SU-DHL-6 (cell line): Measurements from ENCODE around the gene OLIG1.

ENCODE experiments used
- H2AFZ ChIP-seq: fragments of 200-600 bp; sonication (generic); 2 replicates; pipeline ENCODE4 v1.6.1; 2014; ENCODE audit warnings: low read depth, mild to moderate bottlenecking, moderate library complexity, mixed read lengths, antibody characterized with exemption, low read length; ENCODE audit not compliant: severe bottlenecking
- H3F3A ChIP-seq: fragments of 200-600 bp; shearing (Covaris generic); 2 replicates; pipeline ENCODE4 v1.6.0; 2016; ENCODE audit warnings: antibody characterized with exemption, mild to moderate bottlenecking; ENCODE audit not compliant: insufficient read depth
- H3K27ac ChIP-seq: fragments of 200-600 bp; sonication (generic); 2 replicates; pipeline ENCODE4 v1.5.1; 2016; ENCODE audit warnings: low read depth, mild to moderate bottlenecking, low read length, moderate library complexity, mixed read lengths
- H3K27me3 ChIP-seq: fragments of 200-600 bp; sonication (generic), shearing (Covaris generic); 2 replicates; pipeline ENCODE4 v1.6.0; 2014; ENCODE audit warnings: mild to moderate bottlenecking, low read length
- H3K36me3 ChIP-seq: fragments of 200-600 bp; sonication (generic); 2 replicates; pipeline ENCODE4 v1.6.1; 2014; ENCODE audit warnings: mild to moderate bottlenecking, low read length, mixed read lengths
- H3K4me2 ChIP-seq: fragments of 300-600, 200-600 bp; shearing (Covaris generic), sonication (generic); 2 replicates; pipeline ENCODE4 v1.6.0; 2014; ENCODE audit warnings: low read length, low read depth, mild to moderate bottlenecking; ENCODE audit not compliant: poor library complexity, severe bottlenecking
- H3K4me3 ChIP-seq: fragments of 200-600 bp; sonication (generic); 2 replicates; pipeline ENCODE4 v1.5.1; 2014; ENCODE audit warnings: antibody characterized with exemption, low read length, mild to moderate bottlenecking, mixed read lengths; ENCODE audit not compliant: insufficient read depth, poor library complexity, severe bottlenecking
- H3K79me2 ChIP-seq: fragments of 200-600 bp; sonication (generic); 2 replicates; pipeline ENCODE4 v1.6.1; 2014; ENCODE audit warnings: mild to moderate bottlenecking, low read length, moderate library complexity; ENCODE audit not compliant: insufficient read depth
- H3K9ac ChIP-seq: fragments of 200-600 bp; sonication (generic); 2 replicates; pipeline ENCODE4 v1.7.0; 2014; ENCODE audit warnings: mild to moderate bottlenecking, low read length
- H3K9me2 ChIP-seq: fragments of 200-600 bp; sonication (generic); replicated peaks from 2 replicates; pipeline ENCODE4 v1.6.1; 2014; ENCODE audit warnings: low read length; ENCODE audit not compliant: insufficient read depth
- H3K9me3 ChIP-seq: fragments of 200-600 bp; sonication (generic); 2 replicates; pipeline ENCODE4 v1.6.1; 2014; ENCODE audit warnings: low read length, mixed read lengths; ENCODE audit not compliant: insufficient read depth
- H4K20me1 ChIP-seq: fragments of 200-600 bp; sonication (generic); 2 replicates; pipeline ENCODE4 v1.6.1; 2014; ENCODE audit warnings: low read depth, mild to moderate bottlenecking, antibody characterized with exemption, low read length, moderate library complexity, mixed read lengths
- CTCF ChIP-seq: fragments of 200-600 bp; sonication (generic); IDR thresholded peaks from one replicate; pipeline ENCODE4 v1.5.1; 2017; ENCODE audit warnings: antibody characterized with exemption, mild to moderate bottlenecking, low read length, moderate library complexity; ENCODE audit not compliant: insufficient read depth, poor library complexity, severe bottlenecking
- EZH2phosphoT487 ChIP-seq: fragments of 200-600 bp; sonication (generic), shearing (Covaris generic); conservative IDR thresholded peaks from 2 replicates; pipeline ENCODE4 v1.6.1; 2018; ENCODE audit warnings: mild to moderate bottlenecking, antibody characterized with exemption, low read length, moderate library complexity, mixed read lengths

Gene OLIG1

GRCh38 chr21:33059380-33059841 is 10.5 kb upstream of the OLIG1 start:
- Histone ChIP-seq H3K4me3 (no peak overlapping the region), H3K27ac (no peak overlapping the region), H4K20me1 (no peaks in the 10 kb centered on the region), H2AFZ (no peak overlapping the region), H3K4me2 (no peak overlapping the region), H3F3A (no peaks in the 10 kb centered on the region), H3K9me3 (no peaks in the 10 kb centered on the region), H3K36me3 (no peaks in the 10 kb centered on the region), H3K9ac (no peak overlapping the region), H3K9me2 (no peaks in the 10 kb centered on the region), H3K79me2 (no peaks in the 10 kb centered on the region), H3K27me3 (no peaks in the 10 kb centered on the region)
- no peak for TF ChIP-seq EZH2phosphoT487
- no peak for TF ChIP-seq CTCF

- no peak overlapping the region for H3K27ac ChIP-seq
- no peaks in the 10 kb centered on the region for H3K79me2 ChIP-seq
- H3F3A ChIP-seq: no peaks in the 10 kb centered on the region
- H3K27me3 ChIP-seq: no peaks in the 10 kb centered on the region
- H3K4me2 ChIP-seq: no peak overlapping the region
- H3K9ac ChIP-seq: no peak overlapping the region
- no peaks in the 10 kb centered on the region for H3K36me3 ChIP-seq
- H3K9me3 ChIP-seq: no peaks in the 10 kb centered on the region
- no peaks in the 10 kb centered on the region for H3K9me2 ChIP-seq
- H2AFZ ChIP-seq: no peak overlapping the region
- no peak overlapping the region for H3K4me3 ChIP-seq
- no peak for TF ChIP-seq CTCF
- TF ChIP-seq EZH2phosphoT487: no peak
- H4K20me1 ChIP-seq: no peaks in the 10 kb centered on the region
Measured at GRCh38 chr21:33061233-33061632, 8.7 kb upstream of the OLIG1 start.

DNA sequence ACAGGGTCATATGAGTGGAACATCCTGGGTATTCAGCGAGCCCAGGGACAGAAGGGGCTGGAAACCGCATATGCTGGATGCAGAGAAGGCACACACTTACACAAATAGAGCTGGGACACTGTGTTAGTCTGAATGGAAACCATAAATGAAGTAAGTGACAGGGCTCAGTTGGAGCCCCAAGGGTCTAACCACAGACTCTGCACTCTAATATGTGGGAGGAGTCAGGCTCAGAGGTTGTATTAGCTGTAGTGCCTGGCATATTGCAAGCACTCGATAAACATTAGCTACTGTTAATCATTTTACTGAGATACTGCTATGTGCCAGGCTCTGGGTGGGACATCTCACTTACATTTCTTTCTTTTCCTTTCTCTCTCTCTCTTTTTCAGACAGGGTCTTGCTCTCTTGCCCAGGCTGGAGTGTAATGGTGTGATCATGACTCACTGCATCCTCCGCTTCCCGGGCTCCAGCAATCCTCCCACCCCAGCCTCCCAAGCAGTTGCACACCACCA is 6.5 kb upstream of the OLIG1 start:
- Histone ChIP-seq H3K79me2 (no peaks in the 10 kb centered on the region), H3K9ac (no peak overlapping the region), H3K9me2 (no peaks in the 10 kb centered on the region), H3K27me3 (no peaks in the 10 kb centered on the region), H3K9me3 (no peaks in the 10 kb centered on the region), H3K4me3 (no peak overlapping the region), H3K36me3 (no peaks in the 10 kb centered on the region), H2AFZ (no peak overlapping the region), H4K20me1 (no peaks in the 10 kb centered on the region), H3F3A (no peaks in the 10 kb centered on the region), H3K27ac (no peak overlapping the region), H3K4me2 (no peak overlapping the region)
- TF ChIP-seq CTCF (no peak), EZH2phosphoT487 (no peak)
